Transverse colon (tissue), 4 donors: ENCODE measurements around the gene MEGF8. TPM values are rescaled to one million over a fixed set of nuclear protein-coding genes. Genes with fewer than 3 reads are reported as not detected.

Source experiments
- DNase-seq: peaks from one replicate; pipeline ENCODE4 v3.0.0-alpha.2; 2019
- H3K27ac ChIP-seq, 4 donors: fragments of 200-600 bp; sonication (generic); 2 replicates each; pipeline ENCODE4 v1.5.1; 2016 to 2018; ENCODE audit warnings: inconsistent platforms in 4 of 4
- H3K27me3 ChIP-seq: fragments of 200-600 bp; sonication (generic); 2 replicates; pipeline ENCODE4 v1.5.1; 2017; ENCODE audit warnings: inconsistent platforms
- H3K36me3 ChIP-seq, 4 donors: fragments of 200-600 bp; sonication (generic); 2 replicates each; pipeline ENCODE4 v1.5.1; 2017 to 2019; ENCODE audit warnings: inconsistent platforms in 4 of 4
- H3K4me1 ChIP-seq, 4 donors: fragments of 200-600 bp; sonication (generic); 2 replicates each; pipeline ENCODE4 v1.5.1; 2017 to 2020; ENCODE audit warnings: inconsistent platforms in 4 of 4
- H3K4me3 ChIP-seq, 4 donors: fragments of 200-600 bp; sonication (generic); 1 replicate in 1 of 4; 2 replicates in 3 of 4; pipeline versions ENCODE4 v1.5.1 to v1.6.1; 2017 to 2019; ENCODE audit warnings: inconsistent platforms in 4 of 4
- H3K9me3 ChIP-seq, 2 donors: fragments of 200-600 bp; sonication (generic); 2 replicates each; pipeline ENCODE4 v1.5.1; 2017 to 2019; ENCODE audit warnings: inconsistent platforms in 2 of 2
- CTCF ChIP-seq, 5 experiments: fragments of 200-600 bp in 3 of 5; fragments of 450-650 bp in 2 of 5; sonication (generic) in 3 of 5; IDR thresholded peaks; 1 replicate in 2 of 5; 2 replicates in 3 of 5; pipeline ENCODE4 v1.5.1; 2016 to 2017; ENCODE audit warnings: antibody characterized with exemption in 5 of 5, inconsistent platforms in 3 of 5, mild to moderate bottlenecking in 2 of 5, moderate library complexity in 1 of 5
- EP300 ChIP-seq: sonication (generic); formaldehyde crosslinking; IDR thresholded peaks from one replicate; pipeline ENCODE4 v1.6.1; 2017; ENCODE audit warnings: antibody characterized with exemption, low read depth
- POLR2A ChIP-seq: fragments of 450-650 bp; IDR thresholded peaks from one replicate; pipeline ENCODE4 v1.6.1; 2016; ENCODE audit warnings: antibody characterized with exemption, mild to moderate bottlenecking, moderate library complexity
- POLR2AphosphoS5 ChIP-seq, 3 donors: sonication (generic); formaldehyde crosslinking; IDR thresholded peaks; one replicate each; pipeline ENCODE4 v1.6.1; 2016; ENCODE audit warnings: antibody characterized with exemption in 3 of 3
- WGBS, 2 donors: methylation state at CpG; one replicate each; pipeline ENCODE4 v1.1.5; 2018; ENCODE audit warnings: low coverage in 1 of 2; 5-methylcytosine and 5-hydroxymethylcytosine counted together
- in situ Hi-C, 4 donors: fragments of 200-750 bp; cut with MboI; loops; one replicate each; pipeline versions ENCODE4 v1.15.0 to v1.15.1; 2017; ENCODE audit warnings: low sequenced_read_pairs in 3 of 4, low pct_ligation_motif_present in 1 of 4, low pct_unique_long_range_greater_than_20kb in 1 of 4
- intact Hi-C: fragments of 100-400 bp; cut with DNase I; formaldehyde crosslinking; loops from one replicate; pipeline ENCODE4 v1.15.1; 2023; ENCODE audit warnings: low total_unique reads
- total RNA-seq, 4 donors: library from RNA; depleted of rRNA; stranded (reverse); fragments of >200 nt; gene quantifications; one replicate each; pipeline ENCODE4 v1.1.0, GENCODE V29; 2016

The MEGF8 gene
- total RNA-seq, 4 donors from 2014 or later: 15.3 to 40.4 (median 22.8) TPM

- WGBS, 2 donors: 22 to 23% methylated on average over 6 to 23 of the region's 26 CpGs
- H3K4me1 ChIP-seq: peaks cover 4 to 22% (median 12%) of the 10 kb centered on the region in 4 donors
- peaks cover 52% of the 10 kb centered on the region for H3K27me3 ChIP-seq
- TF ChIP-seq EP300 (no peak), CTCF (IDR thresholded peaks at IDR 0.05) (peak in 2 of 5 experiments; percentile 19 to 26)
- no peak for DNase-seq
- no peak overlapping the region for H3K27ac ChIP-seq
- no peaks in the 10 kb centered on the region for H3K36me3 ChIP-seq
- no peaks in the 10 kb centered on the region for H3K9me3 ChIP-seq
- H3K4me3 ChIP-seq: peak overlapping the region in 1 of 4 donors; percentile 41
- intact Hi-C loops (no loop called here), in situ Hi-C loops (loop anchor here in 2 of 4 donors (25.0 kb wide), 1 partner anchor 202 kb away; no protein-coding TSS in a partner anchor)
These were observed 11.3 kb upstream of the MEGF8 start for GRCh38 chr19:42313840-42314755.

- intact Hi-C loops (no loop called here), in situ Hi-C loops (loop anchor here in 2 of 4 donors (25.0 kb wide), 1 partner anchor 203 kb away; no protein-coding TSS in a partner anchor)
- Histone ChIP-seq H3K27me3 (peaks cover 52% of the 10 kb centered on the region), H3K4me1 (peaks cover 4 to 22% (median 12%) of the 10 kb centered on the region in 4 donors), H3K4me3 (no peak overlapping the region), H3K36me3 (no peaks in the 10 kb centered on the region), H3K27ac (no peak overlapping the region), H3K9me3 (no peaks in the 10 kb centered on the region)
- TF ChIP-seq CTCF (IDR thresholded peaks at IDR 0.05): no peak
- TF ChIP-seq POLR2A: no peak
- no peak for TF ChIP-seq POLR2AphosphoS5 (IDR thresholded peaks at IDR 0.05)
- TF ChIP-seq EP300: no peak
- 73% methylated on average over 5 of the region's 5 CpGs; no CpG with 5 or more reads in 1 of the 2 donors for WGBS, 2 donors
- DNase-seq: no peak
These were observed 10.4 kb upstream of the MEGF8 start for GRCh38 chr19:42315024-42315423.

- TF ChIP-seq CTCF (IDR thresholded peaks at IDR 0.05) (no peak), EP300 (no peak), POLR2AphosphoS5 (IDR thresholded peaks at IDR 0.05) (no peak), POLR2A (no peak)
- H3K36me3 ChIP-seq: no peaks in the 10 kb centered on the region
- intact Hi-C loops: no loop called here
- H3K4me1 ChIP-seq: peaks cover 4 to 22% (median 12%) of the 10 kb centered on the region in 4 donors
- H3K9me3 ChIP-seq: no peaks in the 10 kb centered on the region
- no peak overlapping the region for H3K4me3 ChIP-seq
- DNase-seq: peak; percentile 42
- WGBS, 2 donors: 22 to 48% methylated on average over 6 to 28 of the region's 28 CpGs
- in situ Hi-C loops: loop anchor here in 2 of 4 donors (25.0 kb wide), 1 partner anchor 204 kb away; no protein-coding TSS in a partner anchor
- no peak overlapping the region for H3K27ac ChIP-seq
- peaks cover 51% of the 10 kb centered on the region for H3K27me3 ChIP-seq
These were observed 8.9 kb upstream of the MEGF8 start for GRCh38 chr19:42316223-42317211.
